GM21447 (cell line): ENCODE measurements around the gene RNF207.

ENCODE experiments used
- ATAC-seq: cut with Tn5 transposase; IDR thresholded peaks from one replicate; pipeline ENCODE4 v1.9.1; 2021; ENCODE audit not compliant: unreplicated experiment

The RNF207 gene

GRCh38 chr1:6265151-6265550 is 59.2 kb downstream of the RNF207 start:
- ATAC-seq = no peak

GRCh38 chr1:6266641-6267040 is 60.7 kb downstream of the RNF207 start:
- no peak for ATAC-seq

- ATAC-seq = no peak
Measured at GRCh38 chr1:6267686-6268322, 61.9 kb downstream of the RNF207 start.

GRCh38 chr1:6268415-6268814 is 62.5 kb downstream of the RNF207 start:
- no peak for ATAC-seq

GRCh38 chr1:6269296-6269695 is 63.4 kb downstream of the RNF207 start:
- ATAC-seq = no peak

- ATAC-seq = no peak
Measured at GRCh38 chr1:6269720-6270400, 63.9 kb downstream of the RNF207 start.

- no peak for ATAC-seq
Measured at GRCh38 chr1:6270401-6270800, 64.5 kb downstream of the RNF207 start.
